Activated CD8-positive, alpha-beta T cell treated with anti-CD3 and anti-CD28 coated beads for 36 hours (primary cell): ENCODE data around the gene CARD16. TPM values are rescaled to one million over a fixed set of nuclear protein-coding genes. Genes with fewer than 3 reads are reported as not detected.

Experiments
- ATAC-seq: fragments of 200-7000 bp; cut with Tn5 transposase; one replicate; pipeline ENCODE4 v1.10.0; 2021; ENCODE audit warnings: mild to moderate bottlenecking, moderate library complexity
- CTCF ChIA-PET: fragments of 350-600 bp; sonication (Branson Sonifier 250); formaldehyde crosslinking; loops from one replicate; lab custom pipeline; 2021; ENCODE audit warnings: antibody characterized with exemption; lab: Charles Lee
- POLR2A ChIA-PET: fragments of 350-600 bp; sonication (Branson Sonifier 250); formaldehyde crosslinking; loops from one replicate; lab custom pipeline; 2021; ENCODE audit warnings: antibody characterized with exemption; lab: Charles Lee
- DNase-seq: peaks from one replicate; pipeline ENCODE4 v3.0.0-alpha.2; 2020
- H3K27ac Mint-ChIP-seq: one replicate; pipeline ENCODE4 v1.8.0; 2021; ENCODE audit warnings: mild to moderate bottlenecking, mixed read lengths
- H3K27me3 Mint-ChIP-seq: one replicate; pipeline ENCODE4 v1.8.0; 2021; ENCODE audit warnings: mixed read lengths
- H3K36me3 Mint-ChIP-seq: one replicate; pipeline ENCODE4 v1.8.0; 2021; ENCODE audit warnings: low read depth, mixed read lengths
- H3K4me1 Mint-ChIP-seq: one replicate; pipeline ENCODE4 v1.8.0; 2021; ENCODE audit warnings: low read depth, mixed read lengths
- H3K4me3 Mint-ChIP-seq: one replicate; pipeline ENCODE4 v1.8.0; 2021; ENCODE audit warnings: mild to moderate bottlenecking, moderate library complexity, mixed read lengths
- H3K9me3 Mint-ChIP-seq: one replicate; pipeline ENCODE4 v1.8.0; 2021; ENCODE audit warnings: mixed read lengths
- CTCF ChIP-seq: fragments of 200-600 bp; IDR thresholded peaks from one replicate; pipeline ENCODE4 v1.8.0; 2022; ENCODE audit warnings: antibody characterized with exemption, mild to moderate bottlenecking
- intact Hi-C: fragments of 100-400 bp; cut with micrococcal nuclease; formaldehyde crosslinking; loops from one replicate; pipeline ENCODE4 v1.10.0; 2022
- total RNA-seq, 2 experiments: library from RNA; stranded (reverse); gene quantifications; one replicate each; pipeline ENCODE4 v1.2.3, GENCODE V29; 2021

CARD16 gene
- total RNA-seq, 2 experiments from 2014 or later, result 13.1 to 15.2 TPM

GRCh38 chr11:105049481-105049880, 4.3 kb upstream of the CARD16 start:
- no peak for TF ChIP-seq CTCF
- Mint-ChIP-seq H3K27ac (no peak overlapping the region), H3K9me3 (no peaks in the 10 kb centered on the region), H3K36me3 (no peaks in the 10 kb centered on the region), H3K4me3 (no peak overlapping the region), H3K27me3 (no peaks in the 10 kb centered on the region), H3K4me1 (peaks cover 21% of the 10 kb centered on the region)
- ChIA-PET CTCF (no interaction called here), POLR2A (no interaction called here)
- DNase-seq (no peak), ATAC-seq (no peak)
- intact Hi-C loops, result no loop called here

- intact Hi-C loops, result no loop called here
- no peaks in the 10 kb centered on the region for H3K27me3 Mint-ChIP-seq
Measured at GRCh38 chr11:105046898-105047579, 1.9 kb upstream of the CARD16 start.

GRCh38 chr11:105045676-105046296, 651 bp upstream of the CARD16 start:
- H3K27me3 Mint-ChIP-seq, result no peaks in the 10 kb centered on the region
- DNase-seq (no peak), ATAC-seq (no peak)
- TF ChIP-seq CTCF, result no peak
- CTCF ChIA-PET, result no interaction called here
- peaks cover 49% of the 10 kb centered on the region for H3K4me1 Mint-ChIP-seq
- H3K36me3 Mint-ChIP-seq, result peaks cover 9% of the 10 kb centered on the region
- intact Hi-C loops, result no loop called here
- H3K27ac Mint-ChIP-seq, result peak overlapping the region; percentile 78
- no peaks in the 10 kb centered on the region for H3K9me3 Mint-ChIP-seq
- H3K4me3 Mint-ChIP-seq, result peak overlapping the region; percentile 85
- POLR2A ChIA-PET, result interaction anchor here (1.0 to 2.5 kb wide), 2 partner anchors 10 to 12 kb away, joined by 3 to 5 read pairs; no protein-coding TSS in a partner anchor

More at GRCh38 chr11:105046898-105047579, 1.9 kb upstream of the CARD16 start:
- no peak for TF ChIP-seq CTCF
- ATAC-seq (no peak), DNase-seq (no peak)
- peak overlapping the region; percentile 13 for H3K27ac Mint-ChIP-seq
- POLR2A ChIA-PET, result interaction anchor here (2.5 kb wide), 1 partner anchor 12 kb away, joined by 5 read pairs; no protein-coding TSS in a partner anchor
- peaks cover 40% of the 10 kb centered on the region for H3K4me1 Mint-ChIP-seq
- H3K36me3 Mint-ChIP-seq, result no peaks in the 10 kb centered on the region
- H3K9me3 Mint-ChIP-seq, result no peaks in the 10 kb centered on the region
- CTCF ChIA-PET, result no interaction called here
- H3K4me3 Mint-ChIP-seq, result no peak overlapping the region

- H3K4me3 Mint-ChIP-seq, result no peak overlapping the region
- ChIA-PET CTCF (no interaction called here), POLR2A (no interaction called here)
- no peaks in the 10 kb centered on the region for H3K27me3 Mint-ChIP-seq
- DNase-seq, result no peak
- H3K9me3 Mint-ChIP-seq, result peaks cover 2% of the 10 kb centered on the region
- H3K4me1 Mint-ChIP-seq, result peaks cover 59% of the 10 kb centered on the region
- no peak overlapping the region for H3K27ac Mint-ChIP-seq
- no peak for TF ChIP-seq CTCF
- peaks cover 36% of the 10 kb centered on the region for H3K36me3 Mint-ChIP-seq
- no peak for ATAC-seq
- intact Hi-C loops, result no loop called here
Measured at GRCh38 chr11:105042178-105042577, 3.0 kb downstream of the CARD16 start.

- H3K36me3 Mint-ChIP-seq, result peaks cover 42% of the 10 kb centered on the region
- intact Hi-C loops, result no loop called here
- H3K27me3 Mint-ChIP-seq, result no peaks in the 10 kb centered on the region
- ChIA-PET POLR2A (no interaction called here), CTCF (no interaction called here)
- peaks cover 2% of the 10 kb centered on the region for H3K9me3 Mint-ChIP-seq
- no peak for ATAC-seq
- no peak overlapping the region for H3K27ac Mint-ChIP-seq
- no peak for DNase-seq
- H3K4me3 Mint-ChIP-seq, result no peak overlapping the region
- no peak for TF ChIP-seq CTCF
- H3K4me1 Mint-ChIP-seq, result peaks cover 49% of the 10 kb centered on the region
Measured at GRCh38 chr11:105040703-105041102, 4.4 kb downstream of the CARD16 start.
